Subcutaneous adipose tissue (tissue), 4 donors: ENCODE measurements around the gene NFIC. TPM values are rescaled to one million over a fixed set of nuclear protein-coding genes. Genes with fewer than 3 reads are reported as not detected.

Experiments
- total RNA-seq, 4 donors: library from RNA; depleted of rRNA; stranded (reverse); fragments of >200 nt; gene quantifications; one replicate each; pipeline ENCODE4 v1.1.0, GENCODE V29; 2016
- TF ChIP-seq, protein P1 (sequence below): fragments of 450-650 bp; IDR thresholded peaks from one replicate; pipeline ENCODE4 v1.5.1; 2016; ENCODE audit warnings: low read depth, mild to moderate bottlenecking, control low read depth, antibody characterized with exemption, moderate library complexity

Gene NFIC
- total RNA-seq, 4 donors from 2014 or later, result 45.2 to 191 (median 76.8) TPM

GRCh38 chr19:3368441-3368795 is 2.0 kb downstream of the NFIC start:
- TF ChIP-seq, protein P1, sequence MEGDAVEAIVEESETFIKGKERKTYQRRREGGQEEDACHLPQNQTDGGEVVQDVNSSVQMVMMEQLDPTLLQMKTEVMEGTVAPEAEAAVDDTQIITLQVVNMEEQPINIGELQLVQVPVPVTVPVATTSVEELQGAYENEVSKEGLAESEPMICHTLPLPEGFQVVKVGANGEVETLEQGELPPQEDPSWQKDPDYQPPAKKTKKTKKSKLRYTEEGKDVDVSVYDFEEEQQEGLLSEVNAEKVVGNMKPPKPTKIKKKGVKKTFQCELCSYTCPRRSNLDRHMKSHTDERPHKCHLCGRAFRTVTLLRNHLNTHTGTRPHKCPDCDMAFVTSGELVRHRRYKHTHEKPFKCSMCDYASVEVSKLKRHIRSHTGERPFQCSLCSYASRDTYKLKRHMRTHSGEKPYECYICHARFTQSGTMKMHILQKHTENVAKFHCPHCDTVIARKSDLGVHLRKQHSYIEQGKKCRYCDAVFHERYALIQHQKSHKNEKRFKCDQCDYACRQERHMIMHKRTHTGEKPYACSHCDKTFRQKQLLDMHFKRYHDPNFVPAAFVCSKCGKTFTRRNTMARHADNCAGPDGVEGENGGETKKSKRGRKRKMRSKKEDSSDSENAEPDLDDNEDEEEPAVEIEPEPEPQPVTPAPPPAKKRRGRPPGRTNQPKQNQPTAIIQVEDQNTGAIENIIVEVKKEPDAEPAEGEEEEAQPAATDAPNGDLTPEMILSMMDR, result no peak

DNA sequence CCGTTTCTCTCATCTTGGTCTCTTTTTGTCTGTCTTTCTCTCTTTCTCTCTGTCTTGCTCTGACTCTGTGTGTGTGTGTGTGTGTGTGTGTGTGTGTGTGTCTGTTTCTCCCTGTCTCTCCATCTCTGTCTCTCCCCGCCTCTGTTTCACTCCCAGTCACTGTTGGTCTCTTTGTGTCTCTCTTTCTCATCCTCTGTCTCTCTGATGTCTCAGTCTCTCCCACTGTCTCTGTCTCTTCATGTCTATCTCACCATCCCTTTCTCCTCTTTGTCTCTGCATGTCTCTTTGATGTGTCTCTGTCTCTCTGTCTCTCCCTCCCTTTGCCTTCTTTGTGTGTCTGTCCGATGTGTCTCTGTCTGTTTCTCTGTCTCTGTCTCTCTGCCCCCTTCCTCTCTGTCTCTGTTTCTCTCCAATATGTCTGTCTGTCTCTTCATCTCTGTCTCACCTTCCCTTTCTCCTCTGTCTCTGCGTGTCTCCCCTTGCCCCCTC is 2.5 kb downstream of the NFIC start:
- TF ChIP-seq, protein P1, result no peak

DNA sequence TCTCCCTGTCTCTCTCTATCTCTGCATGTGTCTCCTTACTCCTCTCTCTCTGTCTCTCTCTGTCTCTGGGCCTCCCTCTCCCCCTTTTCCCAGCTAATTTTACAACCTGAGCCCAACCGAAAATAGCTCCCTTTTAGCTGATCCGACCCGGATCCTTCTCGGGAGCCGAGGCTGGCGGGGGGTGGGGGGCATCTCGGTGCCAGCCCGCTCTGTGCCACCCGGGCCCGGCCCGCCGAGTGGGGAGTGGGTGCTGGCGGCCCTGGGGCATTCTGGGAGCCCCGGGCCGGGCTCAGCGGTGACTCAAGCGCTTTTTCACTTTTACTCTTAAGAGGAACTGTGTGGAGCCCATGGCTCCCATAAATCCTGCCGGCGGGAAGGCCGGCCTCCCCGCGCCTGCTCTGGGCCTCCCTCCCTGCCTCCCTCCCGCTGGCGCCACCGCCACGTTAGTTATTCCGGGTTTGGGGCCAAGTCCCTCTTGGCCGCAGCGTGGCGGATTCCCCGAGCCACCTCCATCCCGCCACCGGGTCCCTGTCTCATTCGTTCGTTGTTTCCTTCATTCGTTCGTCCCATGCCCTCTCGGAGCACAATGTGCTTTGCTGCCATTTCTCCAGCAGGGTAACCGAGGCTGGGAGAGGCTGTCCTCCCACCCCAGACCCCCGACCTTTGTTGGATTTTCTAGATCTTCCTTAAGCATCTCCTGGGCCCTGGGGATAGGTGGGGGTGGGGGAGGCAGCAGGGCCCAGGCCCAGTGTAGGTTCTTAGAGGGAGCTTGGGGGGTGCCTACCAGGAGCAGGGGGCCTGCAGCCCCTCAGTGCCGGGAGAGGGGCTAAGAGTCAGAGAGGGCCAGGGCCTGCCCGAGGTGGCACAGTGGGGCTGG is 3.2 kb downstream of the NFIC start:
- TF ChIP-seq, protein P1, result no peak

DNA sequence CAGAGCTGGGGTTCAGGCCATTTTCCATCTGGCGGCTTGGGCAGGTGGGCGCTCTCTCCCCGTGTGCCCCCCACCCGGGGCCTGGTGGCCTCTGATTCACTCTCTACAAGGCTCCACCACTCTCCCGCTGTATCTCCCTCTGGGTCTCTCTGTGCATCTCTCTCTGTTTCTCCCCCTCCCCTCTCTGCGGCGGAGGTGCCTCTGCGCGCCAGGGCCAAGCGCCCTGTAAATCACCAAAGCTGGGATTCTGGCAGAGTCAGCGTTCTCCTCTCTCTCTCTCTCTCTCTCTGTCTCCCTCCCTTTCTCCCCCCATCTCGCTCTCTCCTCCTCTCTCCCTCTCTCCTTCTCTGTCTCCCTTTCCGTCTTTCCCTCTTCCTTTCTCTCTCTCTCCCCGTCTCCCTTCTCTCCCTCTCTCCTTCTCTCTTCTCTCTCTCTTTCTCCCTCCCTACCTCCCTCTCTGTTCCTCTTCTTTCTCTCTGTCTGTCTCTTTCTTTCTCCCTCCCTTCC is 3.9 kb downstream of the NFIC start:
- TF ChIP-seq, protein P1, result no peak

- TF ChIP-seq, protein P1, result no peak
Measured at GRCh38 chr19:3370728-3371591, 4.6 kb downstream of the NFIC start.

DNA sequence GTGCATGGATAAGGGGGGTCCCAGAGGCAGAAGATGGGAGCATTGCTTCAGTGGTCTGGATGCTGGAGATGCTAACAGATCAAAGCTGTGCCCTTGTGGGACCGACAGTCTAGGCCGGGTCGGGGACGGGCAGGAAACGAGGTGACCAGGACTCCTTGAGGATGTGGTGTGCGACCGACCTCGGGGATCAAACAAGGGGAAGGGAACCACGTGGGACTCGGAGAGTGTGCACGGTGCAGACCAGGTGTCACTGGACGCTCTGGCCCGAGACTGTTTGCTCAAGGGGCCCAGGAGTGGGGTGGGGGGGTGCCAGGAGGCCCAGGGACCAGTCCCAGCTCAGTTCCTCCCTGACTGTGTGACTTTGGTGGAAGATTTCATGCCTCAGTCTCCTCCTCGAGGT is 6.0 kb downstream of the NFIC start:
- TF ChIP-seq, protein P1, result no peak

DNA sequence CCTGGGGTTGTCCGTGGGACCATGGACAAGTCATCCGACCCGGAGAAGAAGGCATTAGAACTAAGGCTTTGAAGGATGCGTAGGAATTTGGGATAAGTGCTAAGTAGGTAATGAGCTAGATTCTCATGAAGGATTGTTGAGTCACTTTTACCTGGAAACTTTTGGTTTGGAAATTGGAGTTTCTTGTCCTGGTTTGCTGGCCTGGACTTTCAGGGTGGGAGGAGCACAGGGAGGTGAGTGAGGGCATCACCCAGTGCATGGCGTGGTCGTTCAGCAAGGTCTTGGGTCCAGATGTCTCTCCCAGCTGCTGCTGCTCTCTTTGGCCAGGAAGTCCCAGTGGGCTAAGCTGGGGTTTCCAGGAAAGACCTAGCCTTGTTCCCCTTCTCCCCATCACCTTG is 7.6 kb downstream of the NFIC start:
- TF ChIP-seq, protein P1, result no peak
